Thyroid gland (tissue), 4 donors: ENCODE results near the gene NRP2. TPM values are rescaled to one million over a fixed set of nuclear protein-coding genes. Genes with fewer than 3 reads are reported as not detected.

ENCODE experiments used
- DNase-seq, 2 donors: peaks; one replicate each; pipeline ENCODE4 v3.0.0-alpha.2; 2019
- H3K27ac ChIP-seq, 3 donors: fragments of 200-600 bp; sonication (generic); 1 replicate in 2 of 3; 2 replicates in 1 of 3; pipeline ENCODE4 v1.5.1; 2016 to 2019; ENCODE audit warnings: mild to moderate bottlenecking in 1 of 3, moderate library complexity in 1 of 3
- H3K27me3 ChIP-seq: fragments of 200-600 bp; sonication (generic); one replicate; pipeline ENCODE4 v1.5.1; 2019
- H3K36me3 ChIP-seq, 2 donors: fragments of 200-600 bp; sonication (generic); one replicate each; pipeline ENCODE4 v1.5.1; 2016 to 2019
- H3K4me1 ChIP-seq, 2 donors: fragments of 200-600 bp; sonication (generic); one replicate each; pipeline ENCODE4 v1.5.1; 2017 to 2019
- H3K4me3 ChIP-seq, 3 donors: fragments of 200-600 bp; sonication (generic); replicated peaks in 1 of 3; 1 replicate in 2 of 3; 2 replicates in 1 of 3; pipeline ENCODE4 v1.5.1; 2016; ENCODE audit warnings: mild to moderate bottlenecking in 1 of 3
- H3K9me3 ChIP-seq: fragments of 200-600 bp; sonication (generic); one replicate; pipeline ENCODE4 v1.5.1; 2017
- POLR2A ChIP-seq, 2 donors: fragments of 450-650 bp; IDR thresholded peaks; one replicate each; pipeline ENCODE4 v1.6.1; 2017; ENCODE audit warnings: antibody characterized with exemption in 2 of 2, mild to moderate bottlenecking in 2 of 2, moderate library complexity in 1 of 2
- WGBS, 2 donors: methylation state at CpG; one replicate each; pipeline ENCODE4 v1.1.5; 2017; 5-methylcytosine and 5-hydroxymethylcytosine counted together
- intact Hi-C: fragments of 100-400 bp; cut with DNase I; formaldehyde crosslinking; loops from one replicate; pipeline ENCODE4 v1.15.1; 2023
- total RNA-seq, 4 donors: library from RNA; depleted of rRNA; stranded (reverse); fragments of >200 nt; gene quantifications; one replicate each; pipeline ENCODE4 v1.2.3, GENCODE V29; 2016
- TF ChIP-seq, protein P1 (sequence below), 6 experiments: fragments of 200-600 bp in 3 of 6; fragments of 450-650 bp in 3 of 6; sonication (generic) in 3 of 6; IDR thresholded peaks; one replicate each; pipeline ENCODE4 v1.5.1; 2016 to 2019; ENCODE audit warnings: antibody characterized with exemption in 6 of 6, mild to moderate bottlenecking in 2 of 6, inconsistent platforms in 1 of 6, moderate library complexity in 1 of 6

Gene NRP2
- total RNA-seq, 4 donors from 2014 or later = 29.3 to 62.5 (median 41.6) TPM

GRCh38 chr2:205681401-205682238, 681 bp upstream of the NRP2 start:
- no peaks in the 10 kb centered on the region for H3K36me3 ChIP-seq
- H3K9me3 ChIP-seq = no peaks in the 10 kb centered on the region
- WGBS, 2 donors = 18 to 24% methylated on average over 22 to 29 of the region's 49 CpGs
- peak overlapping the region; percentile 39 to 70 (median 47) for H3K4me3 ChIP-seq
- peak overlapping the region; percentile 34 to 80 (median 78) for H3K27ac ChIP-seq
- intact Hi-C loops = loop anchor here (5.0 to 10.0 kb wide), 2 partner anchors 989 to 1357 kb away; no protein-coding TSS in a partner anchor
- no peaks in the 10 kb centered on the region for H3K27me3 ChIP-seq
- H3K4me1 ChIP-seq = peaks cover 33 to 36% of the 10 kb centered on the region in 2 donors
- DNase-seq = peak; percentile 62 to 74
- no peak for TF ChIP-seq POLR2A (IDR thresholded peaks at IDR 0.05)
- TF ChIP-seq, protein P1, sequence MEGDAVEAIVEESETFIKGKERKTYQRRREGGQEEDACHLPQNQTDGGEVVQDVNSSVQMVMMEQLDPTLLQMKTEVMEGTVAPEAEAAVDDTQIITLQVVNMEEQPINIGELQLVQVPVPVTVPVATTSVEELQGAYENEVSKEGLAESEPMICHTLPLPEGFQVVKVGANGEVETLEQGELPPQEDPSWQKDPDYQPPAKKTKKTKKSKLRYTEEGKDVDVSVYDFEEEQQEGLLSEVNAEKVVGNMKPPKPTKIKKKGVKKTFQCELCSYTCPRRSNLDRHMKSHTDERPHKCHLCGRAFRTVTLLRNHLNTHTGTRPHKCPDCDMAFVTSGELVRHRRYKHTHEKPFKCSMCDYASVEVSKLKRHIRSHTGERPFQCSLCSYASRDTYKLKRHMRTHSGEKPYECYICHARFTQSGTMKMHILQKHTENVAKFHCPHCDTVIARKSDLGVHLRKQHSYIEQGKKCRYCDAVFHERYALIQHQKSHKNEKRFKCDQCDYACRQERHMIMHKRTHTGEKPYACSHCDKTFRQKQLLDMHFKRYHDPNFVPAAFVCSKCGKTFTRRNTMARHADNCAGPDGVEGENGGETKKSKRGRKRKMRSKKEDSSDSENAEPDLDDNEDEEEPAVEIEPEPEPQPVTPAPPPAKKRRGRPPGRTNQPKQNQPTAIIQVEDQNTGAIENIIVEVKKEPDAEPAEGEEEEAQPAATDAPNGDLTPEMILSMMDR (IDR thresholded peaks at IDR 0.05) = no peak

DNA sequence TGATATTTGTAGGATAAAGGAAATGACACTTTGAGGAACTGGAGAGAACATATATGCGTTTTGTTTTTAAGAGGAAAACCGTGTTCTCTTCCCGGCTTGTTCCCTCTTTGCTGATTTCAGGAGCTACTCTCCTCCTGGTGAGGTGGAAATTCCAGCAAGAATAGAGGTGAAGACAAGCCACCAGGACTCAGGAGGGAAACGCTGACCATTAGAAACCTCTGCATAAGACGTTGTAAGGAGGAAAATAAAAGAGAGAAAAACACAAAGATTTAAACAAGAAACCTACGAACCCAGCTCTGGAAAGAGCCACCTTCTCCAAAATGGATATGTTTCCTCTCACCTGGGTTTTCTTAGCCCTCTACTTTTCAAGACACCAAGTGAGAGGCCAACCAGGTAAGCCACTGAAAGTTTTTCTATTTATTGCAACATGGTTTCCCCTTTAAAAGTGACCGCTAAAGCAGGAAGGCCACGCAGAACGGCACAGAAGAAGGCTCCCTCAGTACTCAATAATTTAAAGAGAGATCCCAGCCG, 735 bp downstream of the NRP2 start:
- Histone ChIP-seq H3K27me3 (no peaks in the 10 kb centered on the region), H3K27ac (peak overlapping the region; percentile 68 to 80 (median 78)), H3K4me1 (peaks cover 36% of the 10 kb centered on the region in 2 donors), H3K36me3 (no peaks in the 10 kb centered on the region), H3K9me3 (no peaks in the 10 kb centered on the region), H3K4me3 (peak overlapping the region in 2 of 3 donors; percentile 39 to 47)
- intact Hi-C loops = loop anchor here (5.0 to 10.0 kb wide), 2 partner anchors 991 to 1358 kb away; no protein-coding TSS in a partner anchor
- 41 to 54% methylated on average over 10 of the region's 10 CpGs for WGBS, 2 donors
- no peak for TF ChIP-seq POLR2A (IDR thresholded peaks at IDR 0.05)
- TF ChIP-seq, protein P1 (IDR thresholded peaks at IDR 0.05) = no peak
- no peak for DNase-seq

- Histone ChIP-seq H3K9me3 (no peaks in the 10 kb centered on the region), H3K36me3 (no peaks in the 10 kb centered on the region), H3K4me1 (peaks cover 36 to 40% of the 10 kb centered on the region in 2 donors), H3K4me3 (peak overlapping the region in 2 of 3 donors; percentile 10 to 47), H3K27ac (peak overlapping the region; percentile 68 to 80 (median 78)), H3K27me3 (no peaks in the 10 kb centered on the region)
- intact Hi-C loops = loop anchor here (5.0 to 10.0 kb wide), 2 partner anchors 991 to 1359 kb away; no protein-coding TSS in a partner anchor
- no peak for TF ChIP-seq POLR2A (IDR thresholded peaks at IDR 0.05)
- TF ChIP-seq, protein P1 (IDR thresholded peaks at IDR 0.05) = no peak
- WGBS, 2 donors = 40 to 47% methylated on average over 10 of the region's 10 CpGs
- no peak for DNase-seq
Observed at GRCh38 chr2:205683502-205684367, 1.4 kb downstream of the NRP2 start.

GRCh38 chr2:205684871-205685313, 2.6 kb downstream of the NRP2 start:
- no peak for DNase-seq
- Histone ChIP-seq H3K4me1 (peaks cover 36 to 40% of the 10 kb centered on the region in 2 donors), H3K36me3 (no peaks in the 10 kb centered on the region), H3K9me3 (no peaks in the 10 kb centered on the region), H3K4me3 (peak overlapping the region; percentile 23 to 47 (median 23)), H3K27me3 (no peaks in the 10 kb centered on the region), H3K27ac (peak overlapping the region in 2 of 3 donors; percentile 78 to 80)
- TF ChIP-seq, protein P1 (IDR thresholded peaks at IDR 0.05) = no peak
- TF ChIP-seq POLR2A (IDR thresholded peaks at IDR 0.05) = no peak
- intact Hi-C loops = loop anchor here (5.0 to 10.0 kb wide), 2 partner anchors 993 to 1360 kb away; no protein-coding TSS in a partner anchor
- 29 to 44% methylated on average over 18 to 26 of the region's 35 CpGs for WGBS, 2 donors
